ENCODE data around the gene CATSPERE. TPM values are rescaled to one million over a fixed set of nuclear protein-coding genes. Genes with fewer than 3 reads are reported as not detected.

Gene CATSPERE
- total and polyA plus RNA-seq, 9 of the 15 experiments (the other 6 are each of a cell fraction or from before 2014, with no cell fraction given): 0.06 to 0.16 (median 0.09) TPM; not detected in 3

DNA sequence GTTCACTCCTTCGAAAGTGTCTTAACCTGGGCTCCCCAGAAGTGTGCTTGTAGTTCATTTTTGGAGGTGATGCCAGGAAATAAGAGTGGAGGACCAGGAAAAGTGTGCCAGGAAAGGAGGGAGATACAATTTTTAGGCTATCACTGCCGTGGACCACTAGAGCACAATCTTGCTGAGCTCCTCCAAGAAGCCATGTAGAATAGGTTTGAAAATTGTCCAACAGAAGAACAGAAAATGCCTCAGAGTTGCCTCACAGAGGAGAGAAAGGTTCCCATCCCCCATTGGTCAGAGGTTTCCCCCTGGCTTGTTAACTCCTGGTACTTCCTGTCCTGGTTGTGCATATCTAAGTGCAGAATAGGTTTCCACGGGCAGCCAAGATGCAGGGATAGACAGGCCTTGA, 41.6 kb downstream of the CATSPERE start:
- no peak for FAIRE-seq
- intact Hi-C loops (cut with micrococcal nuclease) (no loop called here), in situ Hi-C loops (cut with MboI) (no loop called here)
- Histone ChIP-seq H2AFZ (ENCODE audit: low read depth, low read length) (no peak overlapping the region), H3K27ac (ENCODE audit: extremely low read depth, low read depth, low read length) (no peak overlapping the region), H3K36me3 (ENCODE audit: control insufficient read depth, insufficient read depth, low read length) (no peaks in the 10 kb centered on the region), H3K27me3 (ENCODE audit: control insufficient read depth in 2 of 2, insufficient read depth in 2 of 2, low read length in 2 of 2) (no peaks in the 10 kb centered on the region), H4K20me1 (replicated peaks; ENCODE audit: control insufficient read depth, insufficient read depth, low read length) (no peaks in the 10 kb centered on the region), H3K9ac (ENCODE audit: insufficient read depth in 1 of 2, low read depth in 2 of 2, low read length in 2 of 2) (no peak overlapping the region), H3K9me3 (replicated peaks; ENCODE audit: control insufficient read depth, insufficient read depth, low read depth, low read length) (no peaks in the 10 kb centered on the region), H3K4me3 (no peak overlapping the region), H3K79me2 (ENCODE audit: control insufficient read depth, insufficient read depth, low read length) (no peaks in the 10 kb centered on the region), H3K9me1 (ENCODE audit: control insufficient read depth, insufficient read depth, low read length) (no peaks in the 10 kb centered on the region), H3K4me2 (ENCODE audit: insufficient read depth, low read length) (no peak overlapping the region), H3K4me1 (replicated peaks in 1 of 2; ENCODE audit: control insufficient read depth in 2 of 2, insufficient read depth in 2 of 2, low read length in 2 of 2) (no peaks in the 10 kb centered on the region)
- WGBS (ENCODE audit: insufficient coverage, low coverage, missing lambda C conversion rate): 0% methylated on average over 3 of the region's 3 CpGs
- POLR2A ChIA-PET: interaction anchor here (0.8 kb wide), 1 partner anchor 116 kb away, joined by 3 read pairs; no protein-coding TSS in a partner anchor
- BruUV-seq (replicated peaks): no TSS peak
- DNase-seq (ENCODE audit: extremely low read depth in 1 of 4, low spot score in 3 of 4): no peak
- ATAC-seq: no peak
- TF ChIP-seq ZNF217 (CRISPR knock-in tag; IDR thresholded peaks at IDR 0.05) (no peak), PRDM10 (IDR thresholded peaks at IDR 0.05; ENCODE audit: partially characterized antibody) (peak; percentile 93)
- CTCF ChIA-PET (ENCODE audit: low intra/inter-chr PET ratio): no interaction called here
